Thymus (tissue), 11 donors: ENCODE measurements around the gene CLEC18C. TPM values are rescaled to one million over a fixed set of nuclear protein-coding genes. Genes with fewer than 3 reads are reported as not detected.

Source experiments
- DNase-seq, 9 donors: peaks; one replicate each; pipeline ENCODE4 v3.0.0-alpha.2; 2013; ENCODE audit warnings: low spot score in 9 of 9, low read depth in 6 of 9, missing footprints in 1 of 9
- H3K27ac ChIP-seq, 2 donors: one replicate each; pipeline ENCODE4 v1.5.1; 2013; ENCODE audit warnings: control low read depth in 1 of 2, low read depth in 1 of 2, low read length in 1 of 2, mild to moderate bottlenecking in 1 of 2, moderate library complexity in 1 of 2
- H3K27me3 ChIP-seq, 2 donors: one replicate each; pipeline ENCODE4 v1.5.1; 2013; ENCODE audit warnings: low read length in 1 of 2; ENCODE audit not compliant: control insufficient read depth in 2 of 2, insufficient read depth in 1 of 2
- H3K36me3 ChIP-seq, 2 donors: one replicate each; pipeline ENCODE4 v1.5.1; 2013; ENCODE audit warnings: low read length in 1 of 2, mild to moderate bottlenecking in 1 of 2, moderate library complexity in 1 of 2; ENCODE audit not compliant: control insufficient read depth in 2 of 2, insufficient read depth in 2 of 2
- H3K4me1 ChIP-seq, 2 donors: one replicate each; pipeline ENCODE4 v1.5.1; 2013; ENCODE audit warnings: low read length in 2 of 2; ENCODE audit not compliant: control insufficient read depth in 2 of 2, insufficient read depth in 2 of 2
- H3K4me3 ChIP-seq, 2 donors: one replicate each; pipeline ENCODE4 v1.5.1; 2013; ENCODE audit warnings: low read length in 2 of 2, control low read depth in 1 of 2, mild to moderate bottlenecking in 1 of 2
- H3K9me3 ChIP-seq, 2 donors: one replicate each; pipeline ENCODE4 v1.5.1; 2013; ENCODE audit warnings: low read length in 1 of 2, mild to moderate bottlenecking in 1 of 2; ENCODE audit not compliant: control insufficient read depth in 2 of 2, insufficient read depth in 1 of 2
- WGBS: extraction: QIAGEN DNeasy Blood & Tissue Kit; methylation state at CpG from one replicate; pipeline ENCODE4 v1.1.7; 2013; 5-methylcytosine and 5-hydroxymethylcytosine counted together
- polyA plus RNA-seq: library from polyadenylated mRNA; stranded (reverse); fragments of 200-250 nt; gene quantifications from one replicate; pipeline ENCODE4 v1.2.3, GENCODE V29; 2013
- total RNA-seq: library from RNA; stranded (reverse); fragments of 120-200 nt; gene quantifications from one replicate; pipeline ENCODE4 v1.2.4, GENCODE V29; 2013
- donor health status: healthy.

The CLEC18C gene
- total and polyA plus RNA-seq, 2 donors, result 0.05 to 0.37 TPM

- Histone ChIP-seq H3K4me3 (no peak overlapping the region), H3K27me3 (no peaks in the 10 kb centered on the region), H3K27ac (no peak overlapping the region), H3K4me1 (no peaks in the 10 kb centered on the region), H3K9me3 (no peaks in the 10 kb centered on the region), H3K36me3 (peaks cover 73 to 86% of the 10 kb centered on the region in 2 donors)
- 98% methylated on average over 8 of the region's 8 CpGs for WGBS
- no peak for DNase-seq
Observed at GRCh38 chr16:70157477-70158260, 15.9 kb upstream of the CLEC18C start.

GRCh38 chr16:70158261-70158939 lies 15.2 kb upstream of the CLEC18C start:
- DNase-seq, result no peak

GRCh38 chr16:70159355-70160348 lies 13.9 kb upstream of the CLEC18C start:
- peaks cover 61 to 70% of the 10 kb centered on the region in 2 donors for H3K36me3 ChIP-seq
- H3K9me3 ChIP-seq, result no peaks in the 10 kb centered on the region
- H3K27ac ChIP-seq, result no peak overlapping the region
- no peak for DNase-seq
- WGBS, result 90% methylated on average over 9 of the region's 9 CpGs
- no peaks in the 10 kb centered on the region for H3K4me1 ChIP-seq
- H3K4me3 ChIP-seq, result no peak overlapping the region
- H3K27me3 ChIP-seq, result no peaks in the 10 kb centered on the region

More at GRCh38 chr16:70158261-70158939, 15.2 kb upstream of the CLEC18C start:
- H3K36me3 ChIP-seq, result peaks cover 68 to 80% of the 10 kb centered on the region in 2 donors
- H3K4me3 ChIP-seq, result no peak overlapping the region
- no peak overlapping the region for H3K27ac ChIP-seq
- H3K9me3 ChIP-seq, result no peaks in the 10 kb centered on the region
- no peaks in the 10 kb centered on the region for H3K27me3 ChIP-seq
- 95% methylated on average over 7 of the region's 7 CpGs for WGBS
- no peaks in the 10 kb centered on the region for H3K4me1 ChIP-seq

- no peak overlapping the region for H3K4me3 ChIP-seq
- H3K9me3 ChIP-seq, result no peaks in the 10 kb centered on the region
- DNase-seq, result no peak
- peaks cover 57 to 64% of the 10 kb centered on the region in 2 donors for H3K36me3 ChIP-seq
- no peaks in the 10 kb centered on the region for H3K27me3 ChIP-seq
- no peaks in the 10 kb centered on the region for H3K4me1 ChIP-seq
- WGBS, result 97% methylated on average over 6 of the region's 6 CpGs
- H3K27ac ChIP-seq, result no peak overlapping the region
Observed at GRCh38 chr16:70160388-70160787, 13.2 kb upstream of the CLEC18C start.

DNA sequence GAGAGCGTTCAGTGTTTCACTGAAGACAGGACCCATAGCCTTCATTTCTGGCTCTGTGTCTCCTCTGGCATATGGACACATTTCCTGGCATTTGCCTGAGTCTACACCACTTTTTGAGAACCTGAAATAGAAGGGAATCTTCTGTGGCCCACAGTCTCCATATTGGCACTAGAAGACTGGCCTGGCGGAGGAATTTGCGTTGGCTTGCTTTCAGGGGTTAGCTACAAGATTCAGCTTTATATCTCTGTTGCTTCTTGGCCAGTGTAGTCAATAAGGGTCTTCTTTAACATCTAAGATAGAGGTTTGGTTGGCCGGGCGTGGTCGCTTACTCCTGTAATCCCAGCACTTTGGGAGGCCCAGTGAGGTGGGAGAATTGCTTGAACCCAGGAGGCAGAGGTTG lies 12.8 kb upstream of the CLEC18C start:
- H3K27ac ChIP-seq, result no peak overlapping the region
- H3K4me3 ChIP-seq, result no peak overlapping the region
- WGBS, result 98% methylated on average over 6 of the region's 6 CpGs
- no peak for DNase-seq
- no peaks in the 10 kb centered on the region for H3K4me1 ChIP-seq
- H3K36me3 ChIP-seq, result peaks cover 53 to 60% of the 10 kb centered on the region in 2 donors
- no peaks in the 10 kb centered on the region for H3K9me3 ChIP-seq
- no peaks in the 10 kb centered on the region for H3K27me3 ChIP-seq

GRCh38 chr16:70161350-70161749 lies 12.2 kb upstream of the CLEC18C start:
- Histone ChIP-seq H3K9me3 (no peaks in the 10 kb centered on the region), H3K36me3 (peaks cover 49 to 54% of the 10 kb centered on the region in 2 donors)
- 93% methylated on average over 6 of the region's 6 CpGs for WGBS

DNA sequence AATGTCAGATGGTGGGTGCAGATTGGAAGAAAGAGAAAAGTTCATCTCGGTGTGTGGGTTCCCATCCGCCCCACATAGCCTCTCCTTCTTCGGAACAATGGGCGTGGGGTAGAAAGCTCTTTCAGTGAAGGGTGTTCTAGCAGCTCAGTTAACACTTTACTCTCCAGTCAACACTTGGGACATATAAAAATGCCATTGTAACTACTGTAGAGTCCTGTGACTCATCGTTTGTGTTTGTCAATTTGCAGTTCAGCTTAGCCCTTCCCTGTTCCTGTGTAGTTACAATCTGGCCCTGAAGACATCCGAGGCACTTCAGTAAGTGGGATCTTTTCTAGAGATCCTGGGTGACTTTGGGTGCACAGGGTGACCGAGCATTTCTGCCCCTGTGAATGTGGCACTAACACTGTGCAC lies 11.5 kb upstream of the CLEC18C start:
- no peak overlapping the region for H3K27ac ChIP-seq
- H3K36me3 ChIP-seq, result peaks cover 42 to 47% of the 10 kb centered on the region in 2 donors
- no peaks in the 10 kb centered on the region for H3K4me1 ChIP-seq
- no peaks in the 10 kb centered on the region for H3K27me3 ChIP-seq
- no peak for DNase-seq
- WGBS, result 94% methylated on average over 7 of the region's 7 CpGs
- H3K9me3 ChIP-seq, result no peaks in the 10 kb centered on the region
- H3K4me3 ChIP-seq, result no peak overlapping the region

More at GRCh38 chr16:70161350-70161749, 12.2 kb upstream of the CLEC18C start:
- Histone ChIP-seq H3K4me3 (no peak overlapping the region), H3K4me1 (no peaks in the 10 kb centered on the region), H3K27ac (no peak overlapping the region), H3K27me3 (no peaks in the 10 kb centered on the region)
- DNase-seq, result no peak

DNA sequence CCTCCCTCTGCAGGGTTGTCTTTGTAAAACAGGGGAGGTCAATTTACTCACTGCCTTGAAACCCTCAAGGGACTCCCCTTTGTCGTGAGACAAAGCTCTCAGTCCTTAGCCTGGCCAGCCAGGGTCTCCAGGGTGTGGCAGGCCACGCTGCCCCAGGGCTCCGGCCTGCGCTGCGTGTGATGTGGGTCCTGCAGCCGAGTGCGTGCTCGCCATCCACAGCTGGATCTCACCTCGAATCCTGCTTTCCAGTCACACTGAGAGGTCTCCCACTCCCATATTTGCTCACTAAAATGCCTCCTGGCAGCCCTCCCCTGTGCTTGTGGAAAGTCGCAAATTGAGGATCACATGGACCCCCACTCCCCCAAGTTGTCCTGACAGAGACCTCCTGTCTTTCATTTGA lies 10.0 kb upstream of the CLEC18C start:
- 94% methylated on average over 10 of the region's 10 CpGs for WGBS
- DNase-seq, result no peak
- H3K36me3 ChIP-seq, result peaks cover 29 to 32% of the 10 kb centered on the region in 2 donors
- no peak overlapping the region for H3K4me3 ChIP-seq
- H3K27me3 ChIP-seq, result no peaks in the 10 kb centered on the region
- no peaks in the 10 kb centered on the region for H3K9me3 ChIP-seq
- no peaks in the 10 kb centered on the region for H3K4me1 ChIP-seq
- no peak overlapping the region for H3K27ac ChIP-seq
